Effector memory CD4-positive, alpha-beta T cell (primary cell): ENCODE results near the gene NPY1R.

ENCODE experiments used
- DNase-seq, 3 donors: peaks; one replicate each; pipeline ENCODE4 v3.0.0-alpha.2; 2020
- H3K27ac ChIP-seq: 2 replicates; pipeline ENCODE4 v1.7.0; 2013; ENCODE audit warnings: mild to moderate bottlenecking, low read length, moderate library complexity; ENCODE audit not compliant: insufficient read depth, poor library complexity, severe bottlenecking
- H3K27me3 ChIP-seq: replicated peaks from 2 replicates; pipeline ENCODE4 v1.7.0; 2013; ENCODE audit warnings: mild to moderate bottlenecking, low read length; ENCODE audit not compliant: insufficient read depth, control insufficient read depth, poor library complexity, severe bottlenecking
- H3K36me3 ChIP-seq: 2 replicates; pipeline ENCODE4 v1.7.0; 2013; ENCODE audit warnings: mild to moderate bottlenecking, low read length, moderate library complexity; ENCODE audit not compliant: control insufficient read depth, insufficient read depth
- H3K4me1 ChIP-seq: 2 replicates; pipeline ENCODE4 v1.7.0; 2013; ENCODE audit warnings: low read length, mild to moderate bottlenecking; ENCODE audit not compliant: control insufficient read depth, insufficient read depth, poor library complexity, severe bottlenecking
- H3K4me3 ChIP-seq: 2 replicates; pipeline ENCODE4 v1.7.0; 2013; ENCODE audit warnings: low read length, low read depth, mild to moderate bottlenecking; ENCODE audit not compliant: insufficient read depth, poor library complexity, severe bottlenecking
- H3K9me3 ChIP-seq: 2 replicates; pipeline ENCODE4 v1.7.0; 2013; ENCODE audit warnings: mild to moderate bottlenecking, low read length, moderate library complexity; ENCODE audit not compliant: control insufficient read depth
- total RNA-seq, 3 donors: gene quantifications; one replicate each; lab custom pipeline; 2026; lab: John Stamatoyannopoulos, UW

NPY1R gene
- total RNA-seq: 0 reads per million in 3 donors

DNA sequence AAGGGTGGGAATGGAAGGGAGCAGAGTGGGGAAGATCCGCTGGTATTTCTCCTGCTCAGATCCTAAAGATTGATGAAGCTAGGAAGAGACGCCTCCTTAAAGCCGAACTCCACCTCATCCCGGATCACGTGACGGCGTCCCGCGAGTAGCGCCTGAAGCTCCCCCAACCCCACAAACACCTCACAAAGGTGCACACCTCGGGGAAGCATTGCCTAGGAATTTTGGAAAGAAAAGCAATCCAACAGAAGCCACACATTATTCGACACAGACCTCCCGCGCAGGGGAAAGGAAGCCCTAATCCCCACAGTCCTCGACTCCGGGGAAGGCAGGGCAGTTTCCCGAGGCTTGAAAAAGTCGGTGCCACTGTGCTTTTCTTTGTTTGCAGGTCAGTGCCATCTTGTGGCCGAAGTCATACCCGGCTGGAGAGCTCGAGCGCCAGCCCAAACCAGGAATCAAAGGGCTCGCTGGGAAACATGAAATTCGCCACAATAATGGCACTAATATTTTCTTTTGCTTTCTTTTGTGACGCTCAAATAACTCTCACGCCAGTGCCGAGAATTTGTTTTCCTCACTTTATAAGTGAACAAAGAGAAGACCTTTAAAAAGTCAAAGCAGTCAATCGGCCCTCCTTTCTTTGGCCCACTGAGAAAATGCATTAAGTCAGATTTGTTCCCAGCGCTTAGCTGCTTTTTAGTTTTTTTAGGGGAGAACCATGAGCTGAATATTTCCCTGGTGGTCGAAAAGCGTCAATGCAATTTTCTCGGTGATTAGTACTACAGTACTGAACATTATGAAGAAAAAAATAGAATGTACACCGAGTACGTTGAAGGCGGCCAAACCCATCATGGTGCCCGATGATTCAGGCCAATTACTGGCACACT is at the start of gene NPY1R:
Gene NPY1R, minus strand, starts transcription at position 71 of the 881 bp plus-strand sequence. CDS start 6,042 bp downstream, outside the sequence.
- no peak within 1 kb of the TSS for H3K4me3 ChIP-seq
- no peaks in the 10 kb centered on the region for H3K9me3 ChIP-seq
- peaks cover 24% of the 10 kb centered on the region for H3K27me3 ChIP-seq
- H3K4me1 ChIP-seq: no peaks in the 10 kb centered on the region
- no peak within 1 kb of the TSS for H3K27ac ChIP-seq
- no peak for DNase-seq
- no peaks in the 10 kb centered on the region for H3K36me3 ChIP-seq

DNA sequence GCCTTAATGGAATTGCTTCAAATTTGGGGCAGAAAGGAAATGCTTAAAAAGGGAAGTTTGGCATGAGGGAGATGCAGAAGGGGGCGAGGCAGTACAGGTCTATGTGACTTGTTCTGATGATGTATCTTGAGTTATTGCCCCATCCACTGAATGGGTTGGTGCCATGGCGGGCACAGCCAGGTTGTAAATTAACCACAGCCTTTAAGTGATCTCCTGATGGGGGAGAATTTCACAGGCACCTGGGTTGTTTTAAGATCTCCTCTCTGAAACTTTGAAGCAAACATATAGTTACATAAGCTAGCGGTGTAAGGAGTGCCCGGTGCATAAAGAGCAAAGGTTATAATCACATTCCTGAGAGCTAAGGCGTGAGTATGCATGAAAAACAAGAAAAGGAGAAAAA is 48.3 kb upstream of the NPY1R start:
- Histone ChIP-seq H3K36me3 (no peaks in the 10 kb centered on the region), H3K27ac (no peak overlapping the region), H3K4me3 (no peak overlapping the region), H3K9me3 (no peaks in the 10 kb centered on the region), H3K27me3 (no peaks in the 10 kb centered on the region), H3K4me1 (no peaks in the 10 kb centered on the region)
- DNase-seq: no peak

DNA sequence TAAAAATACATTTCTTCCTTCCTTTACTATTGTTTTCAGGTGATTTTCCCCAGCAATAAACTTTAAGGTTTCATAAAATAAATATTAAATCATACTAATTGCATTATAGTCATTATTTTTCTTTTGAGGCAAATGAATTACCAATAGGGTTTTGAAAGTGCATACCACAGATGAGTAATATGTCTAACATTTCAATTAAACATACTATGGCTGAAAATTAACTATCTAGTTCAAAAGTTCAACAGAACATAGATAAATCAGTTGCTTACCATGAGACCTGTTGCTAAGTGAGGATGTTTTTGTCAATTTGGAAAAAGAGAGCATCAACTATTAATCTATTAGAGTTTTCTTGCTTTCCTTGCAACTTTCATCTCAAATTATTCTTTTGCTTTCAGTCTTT is 46.3 kb upstream of the NPY1R start:
- no peak overlapping the region for H3K27ac ChIP-seq
- no peaks in the 10 kb centered on the region for H3K4me1 ChIP-seq
- no peak overlapping the region for H3K4me3 ChIP-seq
- no peak for DNase-seq
- no peaks in the 10 kb centered on the region for H3K27me3 ChIP-seq
- H3K9me3 ChIP-seq: no peaks in the 10 kb centered on the region
- H3K36me3 ChIP-seq: no peaks in the 10 kb centered on the region

DNA sequence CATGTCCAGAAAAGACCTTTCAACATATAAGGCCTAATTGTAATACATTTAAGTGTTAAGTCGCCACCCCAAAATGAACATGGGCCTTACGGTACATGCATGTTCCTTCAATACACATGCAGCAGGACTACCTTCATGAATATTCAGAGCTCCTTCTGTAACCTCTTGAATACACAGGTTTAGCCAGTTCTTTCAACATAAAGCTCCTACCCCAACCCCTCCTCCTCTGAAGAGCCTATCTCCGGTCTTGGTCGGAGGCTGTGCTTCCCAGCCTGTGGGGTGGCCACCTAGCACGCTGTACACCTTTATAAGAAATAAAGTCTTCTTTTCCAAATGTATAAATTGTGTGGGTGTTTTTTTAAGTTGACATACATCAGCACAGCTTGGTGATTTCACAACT is 39.6 kb upstream of the NPY1R start:
- DNase-seq: no peak
- no peaks in the 10 kb centered on the region for H3K4me1 ChIP-seq
- no peak overlapping the region for H3K4me3 ChIP-seq
- H3K27me3 ChIP-seq: no peaks in the 10 kb centered on the region
- no peaks in the 10 kb centered on the region for H3K9me3 ChIP-seq
- no peaks in the 10 kb centered on the region for H3K36me3 ChIP-seq
- no peak overlapping the region for H3K27ac ChIP-seq

DNA sequence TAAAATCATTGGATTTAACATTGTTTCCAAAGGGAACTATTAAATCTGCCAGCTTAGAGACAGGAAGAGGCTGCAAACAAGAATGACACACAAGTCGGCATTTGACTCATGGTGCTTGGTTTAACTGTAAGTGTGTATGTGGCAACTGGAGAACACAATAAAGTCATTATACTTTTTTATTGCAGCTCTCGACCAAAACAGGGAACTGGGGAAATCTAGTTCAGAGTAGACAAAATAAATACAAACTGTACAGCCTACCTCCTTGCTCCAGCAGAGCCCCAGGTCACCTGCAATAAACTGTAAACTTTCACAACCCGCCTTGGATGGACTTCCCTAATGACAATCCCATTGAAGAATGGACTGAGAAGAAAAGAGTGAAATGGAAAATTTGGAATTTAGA is 35.3 kb upstream of the NPY1R start:
- Histone ChIP-seq H3K9me3 (no peaks in the 10 kb centered on the region), H3K36me3 (no peaks in the 10 kb centered on the region), H3K27ac (no peak overlapping the region), H3K4me1 (no peaks in the 10 kb centered on the region), H3K4me3 (no peak overlapping the region), H3K27me3 (no peaks in the 10 kb centered on the region)
- DNase-seq: no peak

GRCh38 chr4:163356104-163356503 is 23.7 kb upstream of the NPY1R start:
- H3K27ac ChIP-seq: no peak overlapping the region
- no peaks in the 10 kb centered on the region for H3K36me3 ChIP-seq
- no peaks in the 10 kb centered on the region for H3K4me1 ChIP-seq
- no peaks in the 10 kb centered on the region for H3K9me3 ChIP-seq
- no peak overlapping the region for H3K4me3 ChIP-seq
- DNase-seq: no peak
- no peaks in the 10 kb centered on the region for H3K27me3 ChIP-seq

GRCh38 chr4:163353054-163353453 is 20.7 kb upstream of the NPY1R start:
- Histone ChIP-seq H3K4me1 (no peaks in the 10 kb centered on the region), H3K36me3 (no peaks in the 10 kb centered on the region), H3K27ac (no peak overlapping the region), H3K9me3 (no peaks in the 10 kb centered on the region), H3K27me3 (no peaks in the 10 kb centered on the region), H3K4me3 (no peak overlapping the region)
- no peak for DNase-seq

DNA sequence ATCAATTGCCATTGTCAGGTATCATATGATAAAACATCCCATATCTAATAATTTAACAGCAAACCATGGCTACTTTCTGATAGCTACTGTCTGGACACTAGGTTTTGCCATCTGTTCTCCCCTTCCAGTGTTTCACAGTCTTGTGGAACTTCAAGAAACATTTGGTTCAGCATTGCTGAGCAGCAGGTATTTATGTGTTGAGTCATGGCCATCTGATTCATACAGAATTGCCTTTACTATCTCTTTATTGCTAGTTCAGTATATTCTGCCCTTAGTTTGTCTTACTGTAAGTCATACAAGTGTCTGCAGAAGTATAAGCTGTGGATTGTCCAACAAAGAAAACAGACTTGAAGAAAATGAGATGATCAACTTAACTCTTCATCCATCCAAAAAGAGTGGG is 18.3 kb upstream of the NPY1R start:
- no peak overlapping the region for H3K4me3 ChIP-seq
- H3K27me3 ChIP-seq: no peaks in the 10 kb centered on the region
- H3K9me3 ChIP-seq: no peaks in the 10 kb centered on the region

GRCh38 chr4:163344147-163345125 is 12.0 kb upstream of the NPY1R start:
- no peaks in the 10 kb centered on the region for H3K4me1 ChIP-seq
- H3K36me3 ChIP-seq: no peaks in the 10 kb centered on the region
- H3K27ac ChIP-seq: no peak overlapping the region
- DNase-seq: no peak
- H3K9me3 ChIP-seq: no peaks in the 10 kb centered on the region
- peaks cover 6% of the 10 kb centered on the region for H3K27me3 ChIP-seq
- no peak overlapping the region for H3K4me3 ChIP-seq

More for the DNA sequence above, 18.3 kb upstream of the NPY1R start:
- DNase-seq: no peak
- H3K4me1 ChIP-seq: no peaks in the 10 kb centered on the region
- H3K36me3 ChIP-seq: no peaks in the 10 kb centered on the region
- no peak overlapping the region for H3K27ac ChIP-seq
